ENCODE data around the gene FLT3. TPM values are rescaled to one million over a fixed set of nuclear protein-coding genes. Genes with fewer than 3 reads are reported as not detected.

FLT3 gene
- total RNA-seq, result under 0.01 TPM in 1 of 2 replicates, not detected in the other

GRCh38 chr13:28100150-28101121 is at the start of gene FLT3:
Gene FLT3, minus strand, starts transcription at chr13:28100576. Its CDS starts 66 bp downstream, at chr13:28100510.

GRCh38 chr13:28138012-28138755 is 37.8 kb upstream of the FLT3 start, which contains the start of gene PAN3:
Gene PAN3, plus strand, starts transcription at chr13:28138545. Its CDS starts 113 bp downstream, at chr13:28138658.

GRCh38 chr13:27988520-27988919 is 111.9 kb downstream of the FLT3 start, which contains the start of gene URAD:
Gene URAD, minus strand, starts transcription at chr13:27988693. Its CDS starts 56 bp downstream, at chr13:27988637.

GRCh38 chr13:27969082-27969865 is 131.1 kb downstream of the FLT3 start, which contains the start of gene CDX2:
Gene CDX2, minus strand, starts transcription at chr13:27969315. Its CDS starts 309 bp downstream, at chr13:27969006.

Other genes starting within 250 kb of the FLT3 start
- gene PDX1, start 180.6 kb downstream of the FLT3 start, total RNA-seq, result not detected in 2 replicates
- gene CDX2, start 131.3 kb downstream of the FLT3 start, total RNA-seq, result under 0.01 TPM in 1 of 2 replicates, not detected in the other
- not detected in 2 replicates for gene URAD, start 111.9 kb downstream of the FLT3 start, total RNA-seq
- gene PAN3, start 38.0 kb upstream of the FLT3 start, total RNA-seq, result 10.4 and 11.7 TPM in 2 replicates